Dendritic cell treated with granulocyte-macrophage colony-stimulating factor and Interleukin-4, amounts not matched to agents 40 ng/mL and 50 ng/mL, for 4 days (primary cell): ENCODE results near the gene FSTL4.

Experiments
- H3K27ac Mint-ChIP-seq: one replicate; pipeline ENCODE4 v1.8.0; 2022; ENCODE audit warnings: mild to moderate bottlenecking, mixed read lengths
- H3K27me3 Mint-ChIP-seq: one replicate; pipeline ENCODE4 v1.8.0; 2022; ENCODE audit warnings: mild to moderate bottlenecking, mixed read lengths
- H3K36me3 Mint-ChIP-seq: one replicate; pipeline ENCODE4 v1.8.0; 2022; ENCODE audit warnings: low read depth, mixed read lengths
- H3K4me1 Mint-ChIP-seq: one replicate; pipeline ENCODE4 v1.8.0; 2022; ENCODE audit warnings: low read depth, mixed read lengths
- H3K4me3 Mint-ChIP-seq: one replicate; pipeline ENCODE4 v1.8.0; 2022; ENCODE audit warnings: mild to moderate bottlenecking, moderate library complexity, mixed read lengths
- H3K9me3 Mint-ChIP-seq: one replicate; pipeline ENCODE4 v1.8.0; 2022; ENCODE audit warnings: mixed read lengths
- intact Hi-C: fragments of 100-400 bp; cut with micrococcal nuclease; formaldehyde crosslinking; loops from one replicate; pipeline ENCODE4 v1.15.0; 2022

The FSTL4 gene

DNA sequence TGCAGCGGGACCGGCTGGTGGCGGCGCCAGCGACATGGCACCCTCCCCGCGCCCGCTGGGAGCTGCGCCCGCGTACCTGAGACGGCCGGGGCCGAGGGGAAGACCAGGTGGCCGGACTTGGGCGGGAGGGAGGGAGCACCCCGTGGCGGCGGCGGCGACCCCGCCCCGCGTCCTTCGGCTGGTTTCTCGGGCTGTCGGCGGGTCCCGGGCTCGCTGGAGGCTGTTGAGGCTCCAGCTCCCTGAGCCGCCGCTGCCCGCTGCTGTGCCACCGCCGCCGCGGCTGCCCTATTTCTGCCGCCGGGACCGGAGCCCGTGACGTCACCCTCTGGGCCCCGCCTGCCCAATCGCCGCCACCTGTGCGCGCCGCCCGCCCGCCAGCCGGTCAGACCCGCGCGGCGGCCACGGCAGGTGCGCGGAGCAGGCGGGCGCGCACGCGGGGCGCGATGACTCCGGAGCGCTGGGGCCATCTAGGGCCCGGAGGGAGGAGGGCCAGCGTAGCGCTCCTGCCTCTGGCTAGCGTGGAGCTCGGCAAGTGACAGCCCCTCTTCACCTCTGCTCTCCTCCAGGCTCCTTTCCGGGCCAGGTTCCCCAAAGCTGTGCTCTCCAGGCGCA is at the start of gene FSTL4:
Gene FSTL4 (minus strand): TSS at position 293 of the 612 bp plus-strand sequence.
- Mint-ChIP-seq H3K9me3 (no peaks in the 10 kb centered on the region), H3K4me3 (no peak within 1 kb of the TSS), H3K27ac (no peak within 1 kb of the TSS), H3K36me3 (no peaks in the 10 kb centered on the region), H3K4me1 (no peaks in the 10 kb centered on the region), H3K27me3 (peaks cover 71% of the 10 kb centered on the region)
- intact Hi-C loops, result no loop called here

DNA sequence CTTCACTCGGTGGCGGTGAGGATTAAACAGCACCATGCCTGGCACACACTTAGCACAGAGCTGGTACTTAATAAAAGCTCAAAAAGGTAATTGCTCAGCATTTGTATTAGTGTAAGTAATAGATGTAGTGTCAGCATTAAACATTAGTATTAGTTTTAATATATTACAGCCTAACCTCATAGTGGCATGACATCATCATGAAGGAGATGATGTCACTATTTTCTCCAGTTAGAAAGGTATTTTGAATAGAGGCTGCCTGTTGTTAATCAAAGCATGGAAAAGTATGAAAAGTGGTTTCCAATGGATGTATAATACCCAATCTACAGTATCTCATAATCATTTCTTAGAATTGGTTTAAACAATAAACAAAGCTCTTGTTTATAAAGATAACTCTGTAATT is 49.0 kb upstream of the FSTL4 start:
- intact Hi-C loops, result no loop called here
- Mint-ChIP-seq H3K9me3 (no peaks in the 10 kb centered on the region), H3K4me3 (no peak overlapping the region), H3K36me3 (no peaks in the 10 kb centered on the region), H3K27me3 (peaks cover 4% of the 10 kb centered on the region), H3K27ac (no peak overlapping the region), H3K4me1 (peaks cover 5% of the 10 kb centered on the region)

DNA sequence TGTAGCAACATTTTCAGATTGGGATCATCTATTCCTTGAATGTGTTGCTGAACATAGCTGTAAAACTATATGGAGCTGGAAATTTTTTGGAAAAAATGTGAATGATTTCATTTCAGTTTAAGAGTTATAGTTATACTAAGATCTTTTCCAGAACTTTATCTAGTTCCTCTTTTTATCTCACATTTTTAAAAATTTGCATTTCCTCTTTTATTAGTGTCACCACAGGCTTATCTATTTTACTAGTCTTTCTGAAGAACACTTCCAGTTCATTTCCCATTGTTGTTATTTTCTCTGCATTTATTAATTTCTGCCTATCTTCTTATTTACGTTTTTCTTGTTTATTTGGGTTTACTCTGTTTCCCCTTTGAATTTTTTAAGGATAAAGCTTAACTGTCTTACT is 46.0 kb upstream of the FSTL4 start:
- H3K36me3 Mint-ChIP-seq, result no peaks in the 10 kb centered on the region
- H3K27ac Mint-ChIP-seq, result no peak overlapping the region
- H3K9me3 Mint-ChIP-seq, result no peaks in the 10 kb centered on the region
- H3K27me3 Mint-ChIP-seq, result peaks cover 1% of the 10 kb centered on the region
- no peak overlapping the region for H3K4me3 Mint-ChIP-seq
- intact Hi-C loops, result no loop called here
- peaks cover 5% of the 10 kb centered on the region for H3K4me1 Mint-ChIP-seq

DNA sequence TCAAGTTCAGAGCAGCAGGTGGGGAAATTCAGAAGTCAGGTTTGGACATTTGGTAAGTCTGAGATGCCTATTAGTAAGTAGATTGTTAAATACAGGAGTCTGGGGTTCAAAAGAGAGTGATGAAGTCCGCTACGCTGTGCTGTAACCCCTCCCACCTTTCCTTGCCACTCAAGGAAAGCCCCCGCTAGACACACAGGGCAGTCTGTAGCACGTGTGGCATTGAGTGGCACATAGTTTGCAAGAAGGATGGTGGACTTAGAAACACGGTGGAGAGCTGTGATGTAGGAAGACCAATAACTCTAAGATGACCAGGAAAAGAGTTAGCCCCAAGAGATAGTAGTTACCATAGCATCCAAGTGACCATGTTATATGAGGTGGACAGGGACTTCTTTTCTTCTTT is 44.7 kb upstream of the FSTL4 start:
- Mint-ChIP-seq H3K27me3 (no peaks in the 10 kb centered on the region), H3K9me3 (no peaks in the 10 kb centered on the region), H3K4me1 (peaks cover 5% of the 10 kb centered on the region), H3K27ac (no peak overlapping the region), H3K36me3 (no peaks in the 10 kb centered on the region), H3K4me3 (no peak overlapping the region)
- intact Hi-C loops, result no loop called here

DNA sequence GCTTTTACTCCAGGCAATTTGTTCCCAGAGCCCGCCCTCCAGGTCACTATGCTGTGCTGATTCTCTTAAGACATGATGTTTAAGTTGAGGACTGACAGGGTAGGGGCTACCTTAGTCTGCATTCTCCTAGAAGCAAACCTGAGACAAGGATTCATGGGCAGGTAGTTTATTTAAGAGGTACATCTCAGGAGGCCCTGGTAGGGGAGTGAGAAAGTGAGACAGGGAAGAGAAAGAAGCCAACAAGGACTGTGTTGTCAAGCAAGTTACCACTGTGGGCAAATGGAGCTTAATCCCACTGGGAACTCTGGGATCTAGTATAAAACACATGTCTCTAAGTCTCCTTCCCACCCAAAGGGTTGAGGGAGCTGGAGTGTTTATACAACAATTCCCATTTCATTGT is 43.6 kb upstream of the FSTL4 start:
- intact Hi-C loops, result no loop called here
- Mint-ChIP-seq H3K4me1 (peaks cover 5% of the 10 kb centered on the region), H3K27ac (no peak overlapping the region), H3K4me3 (no peak overlapping the region), H3K9me3 (no peaks in the 10 kb centered on the region), H3K27me3 (no peaks in the 10 kb centered on the region), H3K36me3 (no peaks in the 10 kb centered on the region)

DNA sequence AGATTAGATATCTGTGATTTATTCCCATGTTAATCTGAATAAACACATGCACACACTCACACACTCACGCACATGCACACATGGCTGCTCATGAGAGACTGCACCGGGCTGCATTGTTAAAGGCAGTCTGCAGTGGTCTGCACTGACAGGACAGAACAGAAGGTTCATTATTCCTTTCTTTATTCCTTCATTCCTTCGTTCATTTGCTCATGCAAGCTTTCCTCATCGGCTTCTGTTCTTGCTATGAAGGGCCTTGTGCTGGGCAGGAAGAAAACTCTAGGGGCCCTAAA is 41.4 kb upstream of the FSTL4 start:
- H3K9me3 Mint-ChIP-seq, result peaks cover 17% of the 10 kb centered on the region
- no peak overlapping the region for H3K4me3 Mint-ChIP-seq
- no peaks in the 10 kb centered on the region for H3K36me3 Mint-ChIP-seq
- intact Hi-C loops, result no loop called here
- no peak overlapping the region for H3K27ac Mint-ChIP-seq
- peaks cover 5% of the 10 kb centered on the region for H3K4me1 Mint-ChIP-seq
- H3K27me3 Mint-ChIP-seq, result no peaks in the 10 kb centered on the region

DNA sequence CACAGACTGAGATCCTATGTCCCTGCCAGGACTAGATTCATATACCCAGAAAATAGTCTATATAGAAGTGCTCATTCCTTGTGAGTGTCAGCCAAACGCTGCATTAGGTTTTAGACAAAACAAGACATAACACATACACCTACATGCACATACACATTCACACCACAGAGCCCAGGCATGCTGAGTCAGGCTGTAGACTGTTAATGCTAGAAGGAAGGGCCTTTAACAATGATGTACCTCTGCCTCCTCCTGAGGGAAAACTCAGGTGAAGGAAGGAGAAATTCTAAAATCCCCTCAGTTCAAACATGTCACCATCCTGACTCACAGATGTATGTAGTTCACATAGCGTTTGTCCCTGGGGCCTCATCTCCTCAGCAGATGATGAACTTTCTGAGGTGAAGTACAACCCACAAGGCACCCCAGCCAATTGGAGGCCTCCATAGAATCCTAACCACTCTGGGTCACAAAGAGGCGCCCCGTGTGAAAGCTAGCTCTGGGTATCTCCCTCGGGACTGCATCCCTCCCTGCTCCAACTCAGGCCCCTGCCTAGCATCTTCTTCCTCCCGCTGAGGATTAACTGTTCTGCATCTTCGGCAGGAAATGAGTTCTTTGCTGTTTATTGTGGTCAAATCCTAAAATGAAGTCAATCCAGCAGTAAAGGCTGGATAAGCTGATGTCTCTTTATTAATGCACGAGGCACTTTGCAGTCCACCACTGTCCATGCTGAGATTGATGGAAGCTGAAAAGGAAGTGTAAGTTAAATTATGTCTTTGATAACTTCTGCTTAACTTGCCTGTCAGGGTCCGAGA is 40.8 kb upstream of the FSTL4 start:
- H3K27me3 Mint-ChIP-seq, result no peaks in the 10 kb centered on the region
- H3K4me3 Mint-ChIP-seq, result no peak overlapping the region
- intact Hi-C loops, result no loop called here
- no peaks in the 10 kb centered on the region for H3K4me1 Mint-ChIP-seq
- peaks cover 17% of the 10 kb centered on the region for H3K9me3 Mint-ChIP-seq
- H3K27ac Mint-ChIP-seq, result no peak overlapping the region
- H3K36me3 Mint-ChIP-seq, result no peaks in the 10 kb centered on the region

DNA sequence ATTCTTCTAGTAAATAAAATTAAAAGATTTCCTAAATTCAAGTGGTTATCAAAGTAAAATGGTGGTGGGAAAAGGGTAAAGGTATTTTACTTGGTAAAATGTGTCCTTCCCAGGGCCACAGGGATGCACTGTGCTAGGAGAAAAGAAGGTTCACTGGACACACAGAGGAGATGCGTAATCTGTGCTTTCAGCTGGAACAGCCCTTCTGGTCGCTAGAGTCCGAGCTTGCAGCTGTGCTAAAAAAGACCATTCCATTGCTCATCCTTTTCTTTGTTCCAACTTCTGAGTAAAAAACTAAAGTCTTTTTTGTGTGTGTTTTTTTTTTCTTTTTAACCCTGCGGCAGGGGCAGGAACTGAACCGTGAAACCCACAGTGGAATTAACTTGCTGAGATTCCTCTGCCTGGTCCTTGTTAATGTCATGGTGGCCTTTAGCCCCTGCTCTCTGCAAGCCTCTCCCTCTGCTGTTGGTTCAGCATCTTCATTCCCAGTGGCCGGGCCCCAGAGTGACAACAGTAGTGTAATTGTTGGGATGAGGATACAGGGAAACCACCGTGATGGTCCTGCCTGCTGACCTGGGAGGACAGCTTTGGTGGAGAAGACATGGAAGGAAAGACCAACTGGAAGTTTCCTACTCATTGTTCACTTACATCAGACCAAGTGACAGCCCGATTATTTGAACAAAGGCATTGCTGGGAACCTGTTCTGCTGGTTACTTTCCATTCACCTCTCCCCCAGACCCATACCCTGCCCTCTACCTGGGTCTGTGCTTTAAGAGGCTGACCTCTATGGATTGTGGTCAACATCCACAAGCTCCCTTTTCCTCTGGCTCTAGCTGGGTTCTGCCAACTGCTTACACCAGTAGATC is 31.9 kb upstream of the FSTL4 start:
- Mint-ChIP-seq H3K9me3 (peaks cover under 1% of the 10 kb centered on the region), H3K36me3 (no peaks in the 10 kb centered on the region), H3K4me3 (no peak overlapping the region), H3K4me1 (no peaks in the 10 kb centered on the region), H3K27ac (no peak overlapping the region), H3K27me3 (peaks cover 12% of the 10 kb centered on the region)
- intact Hi-C loops, result no loop called here

DNA sequence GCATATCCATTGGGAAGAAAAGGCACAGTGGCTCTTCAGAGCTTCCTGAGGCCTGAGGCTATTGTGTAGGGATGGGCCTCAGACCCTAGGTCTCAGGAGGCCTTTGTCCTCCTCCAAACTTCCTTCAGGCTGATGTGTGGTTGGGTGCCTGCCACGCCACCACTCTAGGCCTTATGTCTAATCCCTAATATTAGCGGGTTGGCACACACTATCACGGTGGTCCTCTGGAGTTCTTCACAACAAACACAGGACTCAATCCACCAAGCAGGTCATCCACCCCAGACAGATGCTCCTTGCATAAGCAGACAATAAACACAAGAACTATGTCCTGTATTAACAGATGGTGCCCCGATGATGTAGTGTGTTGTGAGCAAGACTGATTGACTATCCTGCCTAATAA is 31.0 kb upstream of the FSTL4 start:
- Mint-ChIP-seq H3K4me3 (no peak overlapping the region), H3K27me3 (peaks cover 12% of the 10 kb centered on the region), H3K4me1 (no peaks in the 10 kb centered on the region), H3K27ac (no peak overlapping the region), H3K36me3 (no peaks in the 10 kb centered on the region), H3K9me3 (no peaks in the 10 kb centered on the region)
- intact Hi-C loops, result no loop called here

DNA sequence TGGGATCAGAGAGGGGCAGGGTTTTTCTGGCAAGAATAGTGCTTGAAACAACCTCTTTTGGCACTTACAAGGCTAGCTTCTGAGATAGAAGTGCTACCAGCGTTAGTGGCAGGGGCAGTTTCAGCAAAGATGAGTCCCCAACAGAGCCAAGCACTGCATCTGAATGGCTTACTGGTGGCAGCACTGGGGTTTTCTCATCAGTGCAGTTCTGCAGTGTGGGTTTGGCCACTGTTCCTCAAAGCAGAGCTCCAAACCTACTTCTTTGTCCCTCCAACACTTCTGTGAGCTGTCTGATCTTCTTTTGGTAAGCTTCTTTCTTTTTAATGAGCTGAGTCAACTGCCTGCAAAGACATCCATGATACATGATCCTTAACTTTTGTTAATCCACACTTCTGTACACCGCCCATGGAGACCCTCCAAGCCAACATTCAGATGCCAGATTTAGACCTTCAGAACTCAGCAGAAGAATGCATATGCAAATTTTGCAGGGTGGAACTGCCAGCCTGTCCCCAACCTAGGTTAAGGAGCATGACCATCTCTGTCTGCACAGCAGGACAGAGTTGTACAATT is 29.9 kb upstream of the FSTL4 start:
- peaks cover 16% of the 10 kb centered on the region for H3K27me3 Mint-ChIP-seq
- H3K9me3 Mint-ChIP-seq, result no peaks in the 10 kb centered on the region
- intact Hi-C loops, result no loop called here
- H3K36me3 Mint-ChIP-seq, result no peaks in the 10 kb centered on the region
- H3K4me1 Mint-ChIP-seq, result no peaks in the 10 kb centered on the region
- no peak overlapping the region for H3K4me3 Mint-ChIP-seq
- no peak overlapping the region for H3K27ac Mint-ChIP-seq

DNA sequence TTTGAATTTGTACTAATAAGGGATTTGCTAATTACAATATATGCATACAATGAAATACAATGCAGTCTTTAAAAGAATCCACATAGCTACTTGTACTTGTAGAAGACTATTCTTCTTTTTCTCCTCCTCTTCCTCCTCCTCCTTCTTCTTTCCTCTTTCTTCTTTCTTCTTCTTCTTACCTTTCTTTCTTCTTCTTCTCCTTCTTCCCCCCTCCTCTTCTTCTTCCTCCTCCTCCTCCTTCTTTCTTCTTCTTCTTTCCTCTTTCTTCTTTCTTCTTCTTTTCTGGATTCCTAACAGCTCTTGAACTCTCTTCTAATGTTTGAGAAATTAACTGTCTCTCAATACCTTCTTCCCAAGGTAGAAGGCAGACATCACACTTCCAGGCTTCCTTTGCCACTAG is 29.3 kb upstream of the FSTL4 start:
- H3K4me3 Mint-ChIP-seq, result no peak overlapping the region
- no peaks in the 10 kb centered on the region for H3K36me3 Mint-ChIP-seq
- H3K27ac Mint-ChIP-seq, result no peak overlapping the region
- H3K27me3 Mint-ChIP-seq, result peaks cover 16% of the 10 kb centered on the region
- H3K9me3 Mint-ChIP-seq, result no peaks in the 10 kb centered on the region
- no peaks in the 10 kb centered on the region for H3K4me1 Mint-ChIP-seq
- intact Hi-C loops, result no loop called here

DNA sequence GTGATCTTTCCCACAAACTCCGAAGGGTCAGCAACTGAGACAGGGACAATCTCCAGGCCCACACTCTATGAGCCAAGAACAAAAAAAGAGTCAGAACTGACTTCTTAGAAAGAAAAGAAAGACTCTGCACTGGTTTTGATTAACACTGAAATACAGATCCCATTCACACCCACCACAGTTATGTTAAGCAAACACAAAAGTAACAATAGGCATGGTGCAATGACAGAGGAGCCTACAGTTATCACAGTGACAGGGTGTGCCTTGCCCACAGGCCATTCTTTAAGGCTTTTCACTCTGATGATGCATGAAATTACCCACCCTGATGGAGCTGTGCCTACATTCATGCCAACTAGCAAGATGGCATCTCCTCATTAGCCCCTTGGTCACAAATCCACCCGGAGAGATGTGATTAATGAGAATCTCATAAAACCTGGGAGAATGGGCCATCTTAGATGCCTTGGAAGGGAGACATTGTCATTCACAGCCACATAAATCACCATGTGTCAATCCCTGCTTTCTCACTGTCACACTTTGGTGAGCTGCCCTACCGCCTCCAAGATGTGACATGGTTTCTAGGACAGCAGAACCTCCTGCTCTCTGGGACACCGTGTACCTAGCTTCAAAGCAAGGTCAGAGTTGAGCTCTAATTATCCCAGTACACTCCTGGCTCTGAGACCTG is 27.6 kb upstream of the FSTL4 start:
- no peak overlapping the region for H3K27ac Mint-ChIP-seq
- no peaks in the 10 kb centered on the region for H3K9me3 Mint-ChIP-seq
- no peak overlapping the region for H3K4me3 Mint-ChIP-seq
- no peaks in the 10 kb centered on the region for H3K4me1 Mint-ChIP-seq
- intact Hi-C loops, result no loop called here
- no peaks in the 10 kb centered on the region for H3K36me3 Mint-ChIP-seq
- peaks cover 11% of the 10 kb centered on the region for H3K27me3 Mint-ChIP-seq

DNA sequence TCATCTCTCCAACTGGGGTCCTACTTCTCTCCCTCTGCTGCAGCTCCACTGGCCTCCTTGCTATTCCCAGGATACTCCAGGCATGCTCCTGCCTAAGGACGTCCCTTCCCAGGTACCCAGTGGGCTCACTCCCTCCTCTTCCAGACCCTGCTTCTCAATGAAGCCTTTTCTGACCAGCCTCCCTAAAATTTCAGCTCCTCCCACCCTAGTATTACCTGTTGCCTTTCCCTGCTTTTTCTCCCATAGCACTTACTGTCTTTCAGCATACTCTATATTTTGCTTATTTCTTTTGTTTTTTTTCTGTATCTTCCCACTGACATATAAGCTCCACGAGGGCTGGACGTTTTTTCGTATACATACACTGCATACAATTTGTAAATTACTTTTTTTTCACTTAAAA is 26.1 kb upstream of the FSTL4 start:
- Mint-ChIP-seq H3K9me3 (no peaks in the 10 kb centered on the region), H3K27me3 (peaks cover 9% of the 10 kb centered on the region), H3K27ac (no peak overlapping the region), H3K4me3 (no peak overlapping the region), H3K36me3 (no peaks in the 10 kb centered on the region), H3K4me1 (no peaks in the 10 kb centered on the region)
- intact Hi-C loops, result no loop called here

DNA sequence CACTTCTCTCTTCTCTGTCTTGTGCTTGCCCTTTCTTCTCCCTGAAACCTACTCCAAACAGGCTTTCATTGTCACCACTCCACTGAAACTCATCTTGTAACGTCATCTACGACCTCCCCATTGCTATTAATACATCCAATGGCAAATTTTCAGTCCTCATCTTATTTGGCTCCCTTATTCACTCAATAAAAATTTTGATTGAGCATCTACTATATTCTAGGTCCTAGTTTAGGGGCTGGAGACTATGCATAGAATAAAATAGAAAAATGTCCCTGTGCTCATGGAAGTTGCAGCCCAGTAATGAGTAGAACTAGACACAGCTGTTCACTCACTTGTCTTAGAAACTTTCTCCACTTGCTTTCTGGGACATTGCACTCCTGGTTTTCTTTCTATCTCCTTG is 24.9 kb upstream of the FSTL4 start:
- Mint-ChIP-seq H3K27me3 (peaks cover 12% of the 10 kb centered on the region), H3K4me1 (no peaks in the 10 kb centered on the region), H3K36me3 (no peaks in the 10 kb centered on the region), H3K4me3 (no peak overlapping the region), H3K9me3 (no peaks in the 10 kb centered on the region), H3K27ac (no peak overlapping the region)
- intact Hi-C loops, result no loop called here
